Skeletal muscle satellite cell (primary cell): Measurements from ENCODE around the gene TTC21B.

ENCODE experiments used
- H3K27me3 ChIP-seq: 2 replicates; pipeline ENCODE4 v1.7.0; 2013; ENCODE audit warnings: low read length; ENCODE audit not compliant: control insufficient read depth, insufficient read depth
- H3K36me3 ChIP-seq: 2 replicates; pipeline ENCODE4 v1.7.0; 2013; ENCODE audit warnings: mild to moderate bottlenecking, control low read depth, low read length; ENCODE audit not compliant: insufficient read depth
- H3K4me1 ChIP-seq: 2 replicates; pipeline ENCODE4 v1.7.0; 2013; ENCODE audit warnings: low read length; ENCODE audit not compliant: control insufficient read depth, insufficient read depth
- H3K4me2 ChIP-seq: 2 replicates; pipeline ENCODE4 v1.7.0; 2013; ENCODE audit warnings: mild to moderate bottlenecking, low read length
- H3K4me3 ChIP-seq: 2 replicates; pipeline ENCODE4 v1.7.0; 2013; ENCODE audit warnings: low read length
- H3K9ac ChIP-seq: 2 replicates; pipeline ENCODE4 v1.7.0; 2013; ENCODE audit warnings: mild to moderate bottlenecking, low read depth, low read length, moderate library complexity
- H3K9me3 ChIP-seq: replicated peaks from 2 replicates; pipeline ENCODE4 v1.7.0; 2013; ENCODE audit warnings: mild to moderate bottlenecking, control low read depth, low read length

The TTC21B gene

GRCh38 chr2:165958313-165958960, 4.9 kb upstream of the TTC21B start:
- H3K4me1 ChIP-seq: peaks cover 11% of the 10 kb centered on the region
- H3K4me3 ChIP-seq: no peak overlapping the region
- H3K4me2 ChIP-seq: no peak overlapping the region
- H3K9ac ChIP-seq: no peak overlapping the region
- H3K36me3 ChIP-seq: no peaks in the 10 kb centered on the region
- H3K27me3 ChIP-seq: no peaks in the 10 kb centered on the region
- no peaks in the 10 kb centered on the region for H3K9me3 ChIP-seq

GRCh38 chr2:165957030-165957675, 3.6 kb upstream of the TTC21B start:
- Histone ChIP-seq H3K27me3 (no peaks in the 10 kb centered on the region), H3K4me3 (no peak overlapping the region), H3K4me2 (no peak overlapping the region), H3K4me1 (peaks cover 14% of the 10 kb centered on the region), H3K9ac (no peak overlapping the region), H3K9me3 (no peaks in the 10 kb centered on the region), H3K36me3 (no peaks in the 10 kb centered on the region)

GRCh38 chr2:165953306-165953654, 296 bp downstream of the TTC21B start:
- Histone ChIP-seq H3K9ac (peak overlapping the region; percentile 92), H3K36me3 (peaks cover 8% of the 10 kb centered on the region), H3K9me3 (no peaks in the 10 kb centered on the region), H3K4me1 (peaks cover 18% of the 10 kb centered on the region), H3K4me3 (peak overlapping the region; percentile 96), H3K27me3 (no peaks in the 10 kb centered on the region), H3K4me2 (peak overlapping the region; percentile 72)

- H3K4me3 ChIP-seq: peak overlapping the region; percentile 96
- H3K9ac ChIP-seq: peak overlapping the region; percentile 92
- H3K4me2 ChIP-seq: peak overlapping the region; percentile 72
These were observed 800 bp downstream of the TTC21B start for GRCh38 chr2:165952741-165953211.

GRCh38 chr2:165952085-165952484, 1.5 kb downstream of the TTC21B start:
- no peak overlapping the region for H3K9ac ChIP-seq
- H3K4me1 ChIP-seq: peaks cover 18% of the 10 kb centered on the region
- H3K36me3 ChIP-seq: peaks cover 17% of the 10 kb centered on the region
- H3K4me2 ChIP-seq: peak overlapping the region; percentile 72
- no peaks in the 10 kb centered on the region for H3K9me3 ChIP-seq
- H3K4me3 ChIP-seq: peak overlapping the region; percentile 96
- no peaks in the 10 kb centered on the region for H3K27me3 ChIP-seq

More at GRCh38 chr2:165952741-165953211, 800 bp downstream of the TTC21B start:
- no peaks in the 10 kb centered on the region for H3K27me3 ChIP-seq
- H3K4me1 ChIP-seq: peaks cover 18% of the 10 kb centered on the region
- H3K9me3 ChIP-seq: no peaks in the 10 kb centered on the region
- H3K36me3 ChIP-seq: peaks cover 13% of the 10 kb centered on the region

- Histone ChIP-seq H3K36me3 (peaks cover 18% of the 10 kb centered on the region), H3K27me3 (no peaks in the 10 kb centered on the region), H3K9me3 (no peaks in the 10 kb centered on the region), H3K4me3 (no peak overlapping the region), H3K4me2 (no peak overlapping the region), H3K9ac (no peak overlapping the region), H3K4me1 (peaks cover 18% of the 10 kb centered on the region)
These were observed 3.1 kb downstream of the TTC21B start for GRCh38 chr2:165950438-165950837.

GRCh38 chr2:165941827-165942226, 11.7 kb downstream of the TTC21B start:
- Histone ChIP-seq H3K36me3 (peaks cover 44% of the 10 kb centered on the region), H3K4me3 (no peak overlapping the region), H3K27me3 (no peaks in the 10 kb centered on the region), H3K4me1 (no peaks in the 10 kb centered on the region), H3K4me2 (no peak overlapping the region), H3K9me3 (no peaks in the 10 kb centered on the region), H3K9ac (no peak overlapping the region)

GRCh38 chr2:165938237-165938636, 15.3 kb downstream of the TTC21B start:
- H3K27me3 ChIP-seq: no peaks in the 10 kb centered on the region
- no peak overlapping the region for H3K4me3 ChIP-seq
- no peaks in the 10 kb centered on the region for H3K4me1 ChIP-seq
- peaks cover 38% of the 10 kb centered on the region for H3K36me3 ChIP-seq
- H3K9ac ChIP-seq: no peak overlapping the region
- H3K4me2 ChIP-seq: no peak overlapping the region
- H3K9me3 ChIP-seq: no peaks in the 10 kb centered on the region

- Histone ChIP-seq H3K4me3 (no peak overlapping the region), H3K27me3 (no peaks in the 10 kb centered on the region), H3K9ac (no peak overlapping the region), H3K36me3 (peaks cover 32% of the 10 kb centered on the region), H3K9me3 (no peaks in the 10 kb centered on the region), H3K4me2 (no peak overlapping the region), H3K4me1 (no peaks in the 10 kb centered on the region)
These were observed 20.2 kb downstream of the TTC21B start for GRCh38 chr2:165933211-165933910.

GRCh38 chr2:165927774-165928173, 25.8 kb downstream of the TTC21B start:
- Histone ChIP-seq H3K27me3 (no peaks in the 10 kb centered on the region), H3K4me3 (no peak overlapping the region), H3K4me2 (no peak overlapping the region), H3K36me3 (peaks cover 39% of the 10 kb centered on the region), H3K4me1 (no peaks in the 10 kb centered on the region), H3K9ac (no peak overlapping the region), H3K9me3 (no peaks in the 10 kb centered on the region)

GRCh38 chr2:165927353-165927752, 26.2 kb downstream of the TTC21B start:
- Histone ChIP-seq H3K27me3 (no peaks in the 10 kb centered on the region), H3K9ac (no peak overlapping the region), H3K4me1 (no peaks in the 10 kb centered on the region), H3K4me2 (no peak overlapping the region), H3K9me3 (no peaks in the 10 kb centered on the region), H3K4me3 (no peak overlapping the region), H3K36me3 (peaks cover 39% of the 10 kb centered on the region)
